ENCODE measurements around the gene ADAT3.

The ADAT3 gene

GRCh38 chr19:1917146-1917545 is 11.9 kb downstream of the ADAT3 start:
- DNase-seq, result no peak

- no peak for DNase-seq
Measured at GRCh38 chr19:1917926-1918325, 12.7 kb downstream of the ADAT3 start.

DNA sequence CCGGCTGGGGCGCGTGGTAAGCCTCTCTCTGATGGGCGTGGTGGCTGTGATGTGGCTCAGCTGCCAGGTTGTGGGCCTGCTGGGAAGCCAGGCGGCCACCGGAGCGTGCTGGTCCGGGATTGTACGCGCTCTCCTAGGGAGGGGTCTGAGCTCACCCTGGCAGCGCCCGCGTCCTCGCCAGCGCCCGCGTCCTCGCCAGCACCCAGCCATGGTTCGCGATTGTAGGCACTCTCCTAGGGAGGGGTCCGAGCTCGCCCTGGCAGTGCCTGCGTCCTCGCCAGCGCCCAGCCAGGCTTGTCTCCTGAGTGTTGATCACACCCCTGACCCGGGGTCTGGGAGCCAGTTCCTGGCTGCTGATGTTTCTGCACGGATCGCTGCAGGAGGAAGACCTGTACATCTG is 13.8 kb downstream of the ADAT3 start:
- no peak for DNase-seq

- DNase-seq, result no peak
Measured at GRCh38 chr19:1920644-1921043, 15.4 kb downstream of the ADAT3 start.

GRCh38 chr19:1921326-1921725 is 16.1 kb downstream of the ADAT3 start:
- DNase-seq, result no peak

DNA sequence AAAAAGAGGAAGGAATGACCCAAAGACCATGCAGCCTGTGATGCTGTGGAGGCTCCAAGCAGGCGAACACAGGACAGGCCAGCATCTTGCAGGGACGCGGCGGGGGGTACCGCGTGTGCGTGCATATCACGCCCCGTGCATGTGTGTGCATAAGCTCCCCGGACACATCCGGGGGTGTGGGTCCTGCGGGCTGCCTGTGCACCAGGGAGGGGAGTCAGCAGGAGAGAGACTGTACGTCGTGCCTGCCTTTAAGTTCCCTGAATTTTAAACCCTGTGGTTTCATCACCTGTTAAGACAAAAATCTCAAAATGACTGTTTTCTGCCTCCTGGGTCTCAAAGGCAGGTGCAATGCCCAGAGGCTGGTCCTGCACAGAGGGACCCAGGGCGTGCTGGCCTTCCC is 16.6 kb downstream of the ADAT3 start:
- no peak for DNase-seq

DNA sequence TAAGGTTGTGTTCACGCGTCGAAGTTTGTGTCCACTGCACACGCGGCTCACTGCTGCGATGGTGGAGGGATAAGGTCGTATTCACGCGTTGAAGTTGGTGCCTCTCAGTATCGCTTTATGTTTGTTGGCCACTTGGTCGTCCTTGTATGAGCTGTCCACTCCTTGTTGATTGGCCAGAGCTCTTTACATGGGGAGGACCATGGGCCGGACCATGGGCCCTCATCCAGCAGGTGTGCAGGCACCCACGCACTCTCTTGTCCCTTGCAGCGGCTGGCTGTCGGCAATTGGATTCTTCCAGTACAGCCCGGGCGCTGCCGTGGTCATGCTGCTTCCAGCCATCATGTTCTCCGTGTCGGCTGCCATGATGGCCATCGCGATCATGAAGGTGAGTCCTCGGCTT is 17.6 kb downstream of the ADAT3 start:
- no peak for DNase-seq

- DNase-seq, result peak; percentile 54
Measured at GRCh38 chr19:1923319-1923718, 18.1 kb downstream of the ADAT3 start.

DNA sequence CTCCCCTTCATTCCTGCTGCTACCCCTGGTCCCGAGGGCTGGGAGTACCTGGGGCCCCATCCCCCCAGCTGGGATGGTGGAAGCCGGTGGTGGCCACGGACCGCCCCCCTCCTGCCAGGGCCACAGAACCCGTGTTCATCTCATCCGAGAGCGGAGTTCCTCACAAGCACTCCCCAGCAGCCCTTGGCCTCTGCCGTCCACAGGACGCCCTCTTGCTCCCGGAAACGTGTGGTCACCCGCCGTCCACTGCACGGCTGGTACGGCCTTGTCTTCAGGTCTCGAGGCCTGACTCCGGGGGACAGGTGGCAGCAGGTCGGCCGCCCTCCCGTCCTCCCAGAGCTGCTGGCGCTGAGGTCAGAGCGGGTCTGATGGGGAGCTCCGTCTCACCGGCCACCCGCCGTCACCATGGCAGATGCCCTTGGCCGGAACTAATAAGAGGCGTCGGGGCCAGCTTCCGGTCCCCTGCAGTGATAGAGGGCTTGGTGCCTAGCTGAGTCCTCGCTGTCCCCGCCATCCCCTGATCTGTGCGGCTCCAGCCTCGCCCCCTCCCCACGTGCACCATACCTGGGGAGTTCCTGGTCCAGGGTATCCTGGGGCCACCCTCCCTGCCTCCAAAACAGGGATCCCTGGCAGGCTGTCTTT is 19.2 kb downstream of the ADAT3 start:
- no peak for DNase-seq

GRCh38 chr19:1925544-1925943 is 20.3 kb downstream of the ADAT3 start:
- DNase-seq, result no peak

- peak; percentile 78 for DNase-seq
Measured at GRCh38 chr19:1929021-1929742, 24.0 kb downstream of the ADAT3 start.

DNA sequence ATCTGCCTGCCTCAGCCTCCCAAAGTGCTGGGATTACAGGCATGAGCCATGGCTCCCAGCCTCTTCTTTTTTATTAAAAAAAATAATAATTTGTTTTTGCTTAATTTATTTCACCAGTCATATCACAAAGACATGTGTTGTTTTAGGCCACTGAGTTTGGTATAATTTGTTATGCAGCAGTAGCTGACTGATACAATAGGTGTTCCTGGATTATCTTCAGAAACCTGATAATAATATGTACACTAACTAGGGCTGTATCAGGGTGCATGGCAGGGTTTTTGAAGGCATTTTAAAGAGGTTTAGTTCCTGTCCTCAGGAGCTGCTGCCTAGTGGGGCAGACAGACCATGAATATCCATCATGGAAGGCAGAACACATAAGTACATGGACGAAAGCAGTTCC is 26.2 kb downstream of the ADAT3 start:
- no peak for DNase-seq

DNA sequence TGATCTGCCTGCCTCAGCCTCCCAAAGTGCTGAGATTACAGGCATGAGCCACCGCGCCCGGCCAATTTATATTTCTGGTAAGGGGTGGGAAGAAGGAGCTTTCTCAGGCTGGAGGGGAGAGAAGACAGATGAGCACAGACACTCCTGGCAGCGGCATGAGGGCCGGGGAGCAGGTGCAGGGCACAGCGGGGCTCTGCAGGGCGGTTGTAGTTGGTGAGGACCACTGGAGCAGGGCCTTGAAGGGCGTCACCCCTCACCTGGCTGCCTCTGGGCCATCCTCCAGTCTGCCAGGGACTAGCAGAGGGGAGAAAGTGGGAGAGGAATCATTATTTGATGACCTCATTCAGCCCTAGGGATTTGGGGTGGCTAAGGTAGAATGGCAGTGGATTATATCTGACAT is 27.2 kb downstream of the ADAT3 start:
- no peak for DNase-seq

- no peak for DNase-seq
Measured at GRCh38 chr19:1933244-1933643, 28.0 kb downstream of the ADAT3 start.

GRCh38 chr19:1933942-1934341 is 28.7 kb downstream of the ADAT3 start:
- no peak for DNase-seq

DNA sequence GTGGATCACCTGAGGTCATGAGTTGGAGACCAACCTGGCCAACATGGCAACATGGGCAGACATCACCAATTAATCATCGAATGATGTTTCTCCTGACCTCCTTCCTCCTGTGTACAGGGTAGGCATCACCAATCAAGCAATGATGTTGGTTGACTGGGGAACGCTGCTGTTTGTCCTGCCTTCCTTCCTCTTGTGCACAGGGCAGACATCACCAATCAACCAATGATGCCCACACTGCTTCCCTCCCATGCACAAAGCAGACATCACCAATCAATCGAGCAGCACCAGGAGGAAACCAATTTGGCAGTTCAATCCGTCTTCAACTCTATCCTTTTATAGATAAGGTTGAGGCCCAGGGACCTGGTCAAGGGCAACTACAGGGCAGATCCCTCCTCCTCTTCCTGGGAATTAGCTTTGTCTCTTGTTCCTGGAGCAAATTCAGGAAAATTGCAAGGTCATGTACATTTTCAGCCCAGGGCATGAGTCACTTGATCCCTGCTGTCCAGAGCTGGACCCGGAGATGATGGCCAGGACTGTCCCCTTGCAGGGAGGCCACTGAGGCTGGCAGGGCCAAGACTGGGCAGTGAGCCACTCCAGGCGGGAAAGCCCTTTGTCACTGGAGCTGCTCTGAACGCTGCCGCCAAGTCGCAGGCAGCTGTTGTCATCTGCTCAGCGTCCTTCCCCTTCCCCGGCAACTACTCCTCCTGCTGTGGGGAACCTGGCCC is 30.4 kb downstream of the ADAT3 start:
- no peak for DNase-seq

DNA sequence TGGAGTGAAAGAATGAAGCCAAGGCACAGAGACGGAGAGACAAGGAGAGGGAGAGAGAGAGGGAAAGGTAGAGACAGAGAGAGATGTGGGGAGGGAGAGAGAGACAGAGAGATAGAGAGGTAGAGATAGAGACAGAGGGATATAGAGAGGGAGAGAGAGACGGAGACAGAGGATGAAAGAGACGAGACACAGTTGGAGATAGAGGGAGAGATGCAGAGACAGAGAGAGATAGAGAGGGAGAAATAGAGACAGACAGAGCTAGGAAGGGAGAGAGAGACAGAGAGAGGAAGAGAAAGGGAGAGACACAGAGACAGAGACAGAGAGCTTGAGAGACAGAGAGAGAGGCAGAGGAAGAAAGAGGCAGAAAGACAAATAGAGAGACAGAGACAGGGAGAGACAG is 31.2 kb downstream of the ADAT3 start:
- DNase-seq, result no peak

- no peak for DNase-seq
Measured at GRCh38 chr19:1936916-1937610, 31.9 kb downstream of the ADAT3 start.

- DNase-seq, result no peak
Measured at GRCh38 chr19:1938071-1938470, 32.9 kb downstream of the ADAT3 start.

GRCh38 chr19:1941146-1942077 is 36.2 kb downstream of the ADAT3 start, which contains the start of gene CSNK1G2:
TSS of gene CSNK1G2 (plus strand) at chr19:1941172. CDS start at chr19:1969773, 28,601 bp downstream.
- DNase-seq, result no peak

DNA sequence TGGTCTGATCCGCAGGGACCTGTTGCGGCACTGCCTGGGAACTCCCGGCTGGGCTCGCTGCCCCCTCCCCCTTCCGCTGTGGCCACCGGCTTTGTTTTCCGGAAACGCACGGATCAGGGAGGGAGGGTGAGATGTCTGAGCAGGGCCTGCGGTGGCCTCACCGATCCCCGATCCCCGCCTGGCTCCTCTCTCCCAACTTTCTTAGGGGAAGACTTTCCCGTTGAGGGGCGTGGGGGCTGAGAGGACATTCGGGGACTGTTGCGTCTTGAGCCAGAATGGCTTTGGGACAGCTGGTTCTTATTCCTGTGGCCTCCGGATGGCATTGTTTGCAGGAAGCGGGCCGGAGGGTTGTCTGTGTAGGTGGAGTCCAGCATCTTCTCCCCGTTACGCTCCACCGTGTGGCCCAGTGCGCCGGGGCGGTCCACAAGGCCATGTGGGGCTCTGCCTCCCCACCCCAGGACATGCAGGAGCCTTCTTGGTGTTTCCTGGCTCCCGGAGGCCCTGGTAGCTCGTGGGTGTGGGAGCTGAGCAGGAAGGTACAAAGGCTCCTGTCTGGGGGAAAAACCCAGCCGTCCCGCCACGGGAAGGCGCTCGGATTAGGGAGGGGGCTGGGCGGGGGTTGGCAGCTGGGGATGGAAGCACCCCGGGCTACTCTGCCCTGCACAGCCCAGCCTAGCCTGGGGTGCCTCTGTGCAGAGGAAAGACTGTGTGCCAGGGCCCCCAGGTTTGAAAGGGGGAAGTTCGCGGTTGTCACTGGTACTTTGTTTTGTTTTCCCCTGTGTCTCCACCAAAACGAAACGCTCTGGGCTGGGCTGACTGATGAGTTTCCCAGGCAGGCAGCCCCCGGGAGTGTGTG is 37.1 kb downstream of the ADAT3 start:
- peak; percentile 72 for DNase-seq
